ENCODE data around the gene FBXW10B. TPM values are rescaled to one million over a fixed set of nuclear protein-coding genes. Genes with fewer than 3 reads are reported as not detected.
"Not testable (repeated sequence)": the region's sequence is repeated elsewhere in the genome, so short reads cannot be mapped to it uniquely, and the experiment has no call there.

FBXW10B gene
- total RNA-seq, 2 experiments from 2014 or later, result 0.44 to 0.60 TPM

GRCh38 chr17:15651583-15652110 is 32.1 kb upstream of the FBXW10B start:
- peaks cover 3% of the 10 kb centered on the region for H3K36me3 Mint-ChIP-seq (ENCODE audit: low read depth)
- peak; percentile 36 for DNase-seq
- ChIA-PET CTCF (no interaction called here), POLR2A (no interaction called here)
- H3K4me1 Mint-ChIP-seq, result peaks cover 14% of the 10 kb centered on the region
- H3K9me3 Mint-ChIP-seq, result no peaks in the 10 kb centered on the region
- H3K4me3 Mint-ChIP-seq, result peak overlapping the region; percentile 28
- peak overlapping the region; percentile 54 for H3K27ac Mint-ChIP-seq
- no peaks in the 10 kb centered on the region for H3K27me3 Mint-ChIP-seq

GRCh38 chr17:15650741-15651582 is 31.5 kb upstream of the FBXW10B start:
- H3K9me3 Mint-ChIP-seq, result no peaks in the 10 kb centered on the region
- CTCF ChIA-PET, result no interaction called here
- peak overlapping the region; percentile 28 for H3K4me3 Mint-ChIP-seq
- H3K36me3 Mint-ChIP-seq (ENCODE audit: low read depth), result peaks cover 3% of the 10 kb centered on the region
- H3K4me1 Mint-ChIP-seq, result peaks cover 14% of the 10 kb centered on the region
- H3K27ac Mint-ChIP-seq, result peak overlapping the region; percentile 38
- no peaks in the 10 kb centered on the region for H3K27me3 Mint-ChIP-seq
- no peak for DNase-seq
- POLR2A ChIA-PET, result no interaction called here

- POLR2A ChIA-PET, result no interaction called here
Observed at GRCh38 chr17:15649861-15650421, 30.4 kb upstream of the FBXW10B start.

GRCh38 chr17:15648386-15648785 is 28.9 kb upstream of the FBXW10B start:
- H3K4me1 Mint-ChIP-seq, result peaks cover 16% of the 10 kb centered on the region
- H3K9me3 Mint-ChIP-seq, result no peaks in the 10 kb centered on the region
- peaks cover 3% of the 10 kb centered on the region for H3K36me3 Mint-ChIP-seq (ENCODE audit: low read depth)
- ChIA-PET CTCF (interaction anchor here (0.6 to 1.8 kb wide), 3 partner anchors 10 to 462 kb away, joined by 3 to 7 read pairs (median 4); no protein-coding TSS in a partner anchor), POLR2A (no interaction called here)
- no peak overlapping the region for H3K27ac Mint-ChIP-seq
- DNase-seq, result no peak
- no peak overlapping the region for H3K4me3 Mint-ChIP-seq
- no peaks in the 10 kb centered on the region for H3K27me3 Mint-ChIP-seq

More at GRCh38 chr17:15649861-15650421, 30.4 kb upstream of the FBXW10B start:
- CTCF ChIA-PET, result interaction anchor here (1.8 kb wide), 1 partner anchor 11 kb away, joined by 4 read pairs; no protein-coding TSS in a partner anchor
- Mint-ChIP-seq H3K36me3 (ENCODE audit: low read depth) (peaks cover 3% of the 10 kb centered on the region), H3K4me1 (peaks cover 16% of the 10 kb centered on the region), H3K9me3 (no peaks in the 10 kb centered on the region), H3K4me3 (no peak overlapping the region), H3K27me3 (no peaks in the 10 kb centered on the region), H3K27ac (no peak overlapping the region)
- DNase-seq, result no peak

GRCh38 chr17:15645942-15646312 is 26.4 kb upstream of the FBXW10B start:
- H3K4me1 Mint-ChIP-seq; H3K9me3 Mint-ChIP-seq; DNase-seq; CTCF ChIA-PET; POLR2A ChIA-PET; H3K27me3 Mint-ChIP-seq; H3K27ac Mint-ChIP-seq; H3K36me3 Mint-ChIP-seq (ENCODE audit: low read depth); H3K4me3 Mint-ChIP-seq: not testable (repeated sequence)

- not testable (repeated sequence) for H3K9me3 Mint-ChIP-seq, H3K4me1 Mint-ChIP-seq, H3K4me3 Mint-ChIP-seq
Observed at GRCh38 chr17:15645099-15645941, 25.8 kb upstream of the FBXW10B start.

GRCh38 chr17:15642505-15643251 is 23.2 kb upstream of the FBXW10B start:
- H3K4me1 Mint-ChIP-seq; H3K36me3 Mint-ChIP-seq (ENCODE audit: low read depth); CTCF ChIA-PET: not testable (repeated sequence)

More at GRCh38 chr17:15645099-15645941, 25.8 kb upstream of the FBXW10B start:
- H3K27me3 Mint-ChIP-seq; H3K27ac Mint-ChIP-seq; POLR2A ChIA-PET; H3K36me3 Mint-ChIP-seq (ENCODE audit: low read depth); CTCF ChIA-PET; DNase-seq: not testable (repeated sequence)

GRCh38 chr17:15642014-15642413 is 22.5 kb upstream of the FBXW10B start:
- H3K4me1 Mint-ChIP-seq; H3K9me3 Mint-ChIP-seq; POLR2A ChIA-PET; DNase-seq; H3K27ac Mint-ChIP-seq; H3K27me3 Mint-ChIP-seq; H3K4me3 Mint-ChIP-seq; H3K36me3 Mint-ChIP-seq (ENCODE audit: low read depth): not testable (repeated sequence)
- CTCF ChIA-PET, result interaction anchor here (1.1 kb wide), 1 partner anchor 11 kb away, joined by 4 read pairs; no protein-coding TSS in a partner anchor

More at GRCh38 chr17:15642505-15643251, 23.2 kb upstream of the FBXW10B start:
- H3K4me3 Mint-ChIP-seq, H3K9me3 Mint-ChIP-seq, POLR2A ChIA-PET, H3K27me3 Mint-ChIP-seq, H3K27ac Mint-ChIP-seq, DNase-seq: not testable (repeated sequence)

- H3K27ac Mint-ChIP-seq; H3K9me3 Mint-ChIP-seq; H3K4me3 Mint-ChIP-seq; CTCF ChIA-PET; H3K4me1 Mint-ChIP-seq; H3K36me3 Mint-ChIP-seq (ENCODE audit: low read depth); DNase-seq; H3K27me3 Mint-ChIP-seq; POLR2A ChIA-PET: not testable (repeated sequence)
Observed at GRCh38 chr17:15630930-15631453, 11.5 kb upstream of the FBXW10B start.

- H3K9me3 Mint-ChIP-seq; H3K4me3 Mint-ChIP-seq; CTCF ChIA-PET; H3K27me3 Mint-ChIP-seq; H3K36me3 Mint-ChIP-seq (ENCODE audit: low read depth); POLR2A ChIA-PET; H3K27ac Mint-ChIP-seq; H3K4me1 Mint-ChIP-seq; DNase-seq: not testable (repeated sequence)
Observed at GRCh38 chr17:15629991-15630390, 10.5 kb upstream of the FBXW10B start.

GRCh38 chr17:15623661-15624209 is 4.2 kb upstream of the FBXW10B start:
- H3K36me3 Mint-ChIP-seq (ENCODE audit: low read depth); H3K4me3 Mint-ChIP-seq; H3K27me3 Mint-ChIP-seq; POLR2A ChIA-PET; H3K9me3 Mint-ChIP-seq; DNase-seq; H3K4me1 Mint-ChIP-seq; H3K27ac Mint-ChIP-seq; CTCF ChIA-PET: not testable (repeated sequence)

- DNase-seq; H3K4me3 Mint-ChIP-seq; POLR2A ChIA-PET; H3K9me3 Mint-ChIP-seq; H3K27ac Mint-ChIP-seq; H3K36me3 Mint-ChIP-seq (ENCODE audit: low read depth); H3K4me1 Mint-ChIP-seq; CTCF ChIA-PET; H3K27me3 Mint-ChIP-seq: not testable (repeated sequence)
Observed at GRCh38 chr17:15623255-15623654, 3.8 kb upstream of the FBXW10B start.
